IPS-15b (cell line): ENCODE measurements around the gene CETP.

Experiments used
- H3K27me3 ChIP-seq: one replicate; pipeline ENCODE4 v1.6.1; 2013; ENCODE audit warnings: low read length; ENCODE audit not compliant: control insufficient read depth, insufficient read depth
- H3K36me3 ChIP-seq: one replicate; pipeline ENCODE4 v1.6.1; 2013; ENCODE audit warnings: low read length; ENCODE audit not compliant: control insufficient read depth, insufficient read depth
- H3K4me1 ChIP-seq: one replicate; pipeline ENCODE4 v1.6.1; 2013; ENCODE audit warnings: mild to moderate bottlenecking, low read length; ENCODE audit not compliant: control insufficient read depth, insufficient read depth
- H3K4me3 ChIP-seq: one replicate; pipeline ENCODE4 v1.5.1; 2013; ENCODE audit warnings: low read depth, low read length
- H3K9ac ChIP-seq: one replicate; pipeline ENCODE4 v1.6.1; 2013; ENCODE audit warnings: low read depth, mild to moderate bottlenecking, low read length
- H3K9me3 ChIP-seq: one replicate; pipeline ENCODE4 v1.6.1; 2013; ENCODE audit warnings: mild to moderate bottlenecking, low read length; ENCODE audit not compliant: control insufficient read depth, insufficient read depth

The CETP gene

GRCh38 chr16:56950051-56950450 is 11.7 kb upstream of the CETP start:
- H3K9me3 ChIP-seq, result no peaks in the 10 kb centered on the region
- H3K4me1 ChIP-seq, result peaks cover 2% of the 10 kb centered on the region
- H3K9ac ChIP-seq, result no peak overlapping the region
- no peak overlapping the region for H3K4me3 ChIP-seq
- no peaks in the 10 kb centered on the region for H3K36me3 ChIP-seq
- H3K27me3 ChIP-seq, result no peaks in the 10 kb centered on the region

GRCh38 chr16:56950455-56950854 is 11.3 kb upstream of the CETP start:
- H3K4me3 ChIP-seq, result no peak overlapping the region
- H3K27me3 ChIP-seq, result no peaks in the 10 kb centered on the region
- no peaks in the 10 kb centered on the region for H3K36me3 ChIP-seq
- H3K9ac ChIP-seq, result no peak overlapping the region
- peaks cover 2% of the 10 kb centered on the region for H3K4me1 ChIP-seq
- H3K9me3 ChIP-seq, result no peaks in the 10 kb centered on the region

GRCh38 chr16:56950881-56951771 is 10.6 kb upstream of the CETP start:
- no peak overlapping the region for H3K4me3 ChIP-seq
- no peak overlapping the region for H3K9ac ChIP-seq
- H3K27me3 ChIP-seq, result no peaks in the 10 kb centered on the region

DNA sequence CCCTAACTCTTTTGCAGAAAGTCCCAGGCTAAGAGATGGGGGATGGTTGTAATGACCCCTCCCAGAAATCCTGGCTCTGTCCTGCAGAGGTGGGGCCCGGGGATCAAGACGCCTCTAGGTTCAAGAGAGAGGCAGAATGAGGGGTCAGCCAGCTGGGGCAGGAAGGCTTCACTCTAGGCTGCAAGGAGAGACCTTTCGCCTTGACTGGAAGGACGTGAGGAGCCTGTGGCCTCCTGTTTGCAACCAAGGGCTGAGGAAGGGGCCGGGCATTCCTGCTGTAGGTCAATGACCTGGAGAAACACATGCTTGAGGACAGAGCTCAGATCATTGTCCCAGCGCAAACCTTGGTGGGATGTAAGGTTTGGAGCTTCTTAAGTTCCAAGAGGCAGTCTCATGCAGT is 8.7 kb upstream of the CETP start:
- no peaks in the 10 kb centered on the region for H3K9me3 ChIP-seq
- no peaks in the 10 kb centered on the region for H3K36me3 ChIP-seq
- no peaks in the 10 kb centered on the region for H3K4me1 ChIP-seq
- H3K4me3 ChIP-seq, result no peak overlapping the region
- no peak overlapping the region for H3K9ac ChIP-seq
- no peaks in the 10 kb centered on the region for H3K27me3 ChIP-seq

More at GRCh38 chr16:56950881-56951771, 10.6 kb upstream of the CETP start:
- Histone ChIP-seq H3K36me3 (no peaks in the 10 kb centered on the region), H3K9me3 (no peaks in the 10 kb centered on the region), H3K4me1 (peaks cover 2% of the 10 kb centered on the region)

DNA sequence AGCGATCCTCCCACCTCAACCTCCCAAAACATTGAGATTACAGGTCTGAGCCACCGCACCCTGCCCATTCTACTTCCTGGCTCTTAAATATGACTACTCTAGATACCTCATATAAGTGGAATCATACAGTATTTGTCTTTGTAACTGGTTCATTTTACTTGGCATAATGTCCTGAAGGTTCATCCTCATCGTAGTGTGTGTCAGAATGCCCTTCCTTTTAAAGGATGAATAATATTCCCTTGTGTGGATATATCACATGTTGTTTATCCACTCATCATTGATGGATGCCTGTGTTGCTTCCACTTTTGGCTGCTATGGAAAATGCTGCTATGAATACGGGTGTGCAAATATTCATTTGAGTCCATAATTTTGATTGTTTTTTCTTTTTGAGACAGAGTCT is 5.7 kb upstream of the CETP start:
- Histone ChIP-seq H3K27me3 (no peaks in the 10 kb centered on the region), H3K9me3 (no peaks in the 10 kb centered on the region), H3K36me3 (no peaks in the 10 kb centered on the region), H3K9ac (no peak overlapping the region), H3K4me3 (no peak overlapping the region), H3K4me1 (no peaks in the 10 kb centered on the region)

DNA sequence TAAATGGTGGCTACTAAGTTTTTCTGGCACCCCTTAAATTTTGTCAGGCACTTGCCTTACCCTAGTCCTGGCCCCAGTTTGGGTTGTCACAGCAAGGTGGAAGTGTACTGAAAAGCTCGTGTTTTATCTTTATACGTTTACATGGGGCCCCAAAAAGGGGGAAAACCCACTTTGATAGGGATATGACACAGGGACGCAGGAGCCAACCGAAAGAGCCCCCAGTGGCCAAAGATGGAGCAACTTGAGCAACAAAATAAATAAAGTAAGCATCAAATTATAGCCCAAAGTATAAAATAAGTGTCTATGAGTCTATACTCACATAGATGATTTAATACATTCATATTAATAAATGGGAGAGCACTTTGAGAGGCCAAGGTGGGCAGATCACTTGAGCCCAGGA is 5.0 kb upstream of the CETP start:
- Histone ChIP-seq H3K27me3 (no peaks in the 10 kb centered on the region), H3K9ac (no peak overlapping the region), H3K4me1 (no peaks in the 10 kb centered on the region), H3K36me3 (no peaks in the 10 kb centered on the region), H3K9me3 (no peaks in the 10 kb centered on the region), H3K4me3 (no peak overlapping the region)

- no peaks in the 10 kb centered on the region for H3K36me3 ChIP-seq
- H3K9me3 ChIP-seq, result no peaks in the 10 kb centered on the region
- H3K4me3 ChIP-seq, result no peak overlapping the region
- H3K27me3 ChIP-seq, result no peaks in the 10 kb centered on the region
- H3K4me1 ChIP-seq, result no peaks in the 10 kb centered on the region
- H3K9ac ChIP-seq, result no peak overlapping the region
Observed at GRCh38 chr16:56960681-56961281, 969 bp upstream of the CETP start.

DNA sequence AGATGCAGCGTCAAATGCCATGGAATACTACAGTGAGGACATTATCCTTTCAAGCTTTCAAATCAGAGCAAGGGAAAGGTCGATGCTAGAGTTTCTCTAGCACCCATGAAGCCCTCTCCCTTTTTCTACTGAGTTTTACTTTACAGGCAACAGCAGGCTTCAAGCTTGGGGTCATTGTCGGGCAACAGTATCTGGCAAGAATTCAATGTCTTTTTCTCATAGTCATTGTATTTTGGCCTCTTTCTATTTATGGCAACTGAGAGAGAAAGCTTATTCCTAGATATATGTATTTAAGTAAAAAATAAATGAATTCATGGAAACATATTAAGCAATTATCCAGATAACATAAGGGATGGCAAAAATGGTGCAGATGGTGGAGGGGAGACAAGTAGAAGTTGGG is 364 bp upstream of the CETP start:
- Histone ChIP-seq H3K9me3 (no peaks in the 10 kb centered on the region), H3K36me3 (no peaks in the 10 kb centered on the region), H3K9ac (no peak overlapping the region), H3K4me1 (no peaks in the 10 kb centered on the region), H3K27me3 (no peaks in the 10 kb centered on the region), H3K4me3 (no peak overlapping the region)

DNA sequence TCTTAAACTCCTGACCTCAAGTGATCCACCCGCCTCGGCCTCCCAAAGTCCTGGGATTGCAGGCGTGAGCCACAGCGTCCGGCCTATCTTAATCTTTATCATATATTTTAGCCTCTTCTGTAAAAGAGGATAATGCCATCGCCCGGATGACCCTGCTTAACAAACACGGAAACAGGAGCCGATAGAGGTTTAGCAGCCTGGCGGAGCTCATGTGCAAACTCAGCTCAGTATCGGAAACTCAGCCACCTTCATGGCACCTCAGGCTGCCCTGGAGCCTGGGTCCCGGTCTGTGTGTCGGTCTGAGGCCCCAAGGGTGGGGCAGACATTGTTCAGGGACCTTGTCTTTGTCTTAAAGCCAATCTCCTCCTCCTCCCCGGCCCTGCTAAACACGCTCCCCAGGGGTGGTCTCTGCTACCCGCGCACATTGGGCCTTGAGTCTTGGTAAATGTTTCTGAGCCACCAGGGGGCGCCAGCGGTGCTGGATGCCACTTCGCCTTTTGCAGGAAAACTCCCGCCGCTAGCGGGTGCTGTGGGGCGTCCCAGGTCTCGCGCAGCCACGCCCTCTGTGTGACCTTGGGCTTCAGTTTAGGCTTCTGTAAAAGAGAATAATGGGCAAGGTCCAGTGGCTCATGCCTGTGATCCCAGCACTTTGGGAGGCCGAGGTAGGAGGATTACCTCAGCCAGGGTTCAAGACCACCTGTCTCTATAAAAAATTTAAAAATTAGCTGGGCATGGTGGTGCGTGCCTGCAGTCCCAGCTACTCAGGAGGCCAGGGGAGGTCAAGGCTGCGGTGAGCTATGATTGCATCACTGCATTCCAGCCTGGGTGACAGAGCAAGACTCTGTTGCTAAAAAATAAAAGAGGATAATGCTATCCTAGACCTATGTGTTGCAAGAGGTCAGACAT is 2.7 kb downstream of the CETP start:
- peak overlapping the region; percentile 37 for H3K9ac ChIP-seq
- H3K36me3 ChIP-seq, result no peaks in the 10 kb centered on the region
- no peak overlapping the region for H3K4me3 ChIP-seq
- H3K9me3 ChIP-seq, result no peaks in the 10 kb centered on the region
- H3K4me1 ChIP-seq, result no peaks in the 10 kb centered on the region
- no peaks in the 10 kb centered on the region for H3K27me3 ChIP-seq

DNA sequence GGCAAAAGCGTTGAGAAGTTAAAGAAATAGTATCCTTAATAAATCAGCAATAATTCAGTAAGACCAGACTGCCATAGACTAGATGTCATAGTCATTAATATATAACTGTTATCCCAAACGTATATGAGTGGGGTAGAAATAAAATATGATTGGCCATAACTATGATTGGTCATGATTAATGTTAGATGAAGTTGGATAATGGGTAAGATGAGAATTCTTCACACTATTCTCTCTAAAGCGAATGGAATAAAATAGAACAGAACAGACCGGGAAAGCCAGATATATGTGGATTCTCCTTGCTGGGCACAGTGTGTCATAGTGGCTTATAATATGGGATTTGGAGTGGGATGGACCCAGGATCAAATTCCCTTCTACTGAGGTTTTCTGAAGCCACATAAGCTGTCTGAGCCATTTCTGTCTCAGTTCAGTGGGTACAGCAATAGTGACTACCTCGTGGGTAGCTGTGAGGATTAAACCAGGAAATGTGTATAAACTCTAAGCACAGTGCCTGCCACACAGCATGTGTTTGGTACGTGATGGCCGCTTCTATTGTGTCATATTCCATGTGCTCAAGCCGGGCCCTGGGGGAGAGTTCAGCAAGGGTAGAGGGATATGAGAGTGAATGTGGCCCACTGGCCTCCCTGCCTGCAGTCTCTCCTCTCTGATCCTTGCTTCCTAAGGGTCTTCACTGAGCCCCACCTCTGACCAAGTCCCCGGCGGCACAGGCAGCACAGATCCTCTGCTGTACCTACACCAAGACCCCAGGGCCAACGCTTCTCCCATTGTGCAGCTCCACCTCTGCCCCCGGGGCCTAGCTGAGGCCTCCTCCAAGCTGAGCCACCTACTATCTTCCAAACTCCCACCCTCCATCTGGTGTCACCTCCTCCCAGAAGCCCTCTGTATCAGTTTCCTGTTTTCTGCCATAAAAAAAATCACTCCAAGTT is 3.7 kb downstream of the CETP start:
- Histone ChIP-seq H3K9ac (no peak overlapping the region), H3K4me3 (no peak overlapping the region), H3K9me3 (no peaks in the 10 kb centered on the region), H3K36me3 (no peaks in the 10 kb centered on the region), H3K4me1 (no peaks in the 10 kb centered on the region), H3K27me3 (no peaks in the 10 kb centered on the region)

GRCh38 chr16:56966093-56966475 is 4.3 kb downstream of the CETP start:
- Histone ChIP-seq H3K4me3 (no peak overlapping the region), H3K9me3 (no peaks in the 10 kb centered on the region), H3K27me3 (no peaks in the 10 kb centered on the region), H3K4me1 (no peaks in the 10 kb centered on the region), H3K9ac (no peak overlapping the region), H3K36me3 (no peaks in the 10 kb centered on the region)
